ENCODE measurements around the gene CCDC92. TPM values are rescaled to one million over a fixed set of nuclear protein-coding genes. Genes with fewer than 3 reads are reported as not detected.

The CCDC92 gene
- polyA plus RNA-seq, 1 experiment, result 35.9 TPM

GRCh38 chr12:124018539-124018938 is 45.9 kb upstream of the CCDC92 start:
- POLR2A ChIA-PET, result no interaction called here
- no peak for TF ChIP-seq CTCF (IDR thresholded peaks at IDR 0.05; ENCODE audit: insufficient read depth, low read depth, low read length)
- Histone ChIP-seq H3K4me3 (ENCODE audit: low read depth, low read length) (no peak overlapping the region), H3K36me3 (ENCODE audit: control insufficient read depth, insufficient read depth, low read length) (no peaks in the 10 kb centered on the region), H3K27me3 (ENCODE audit: control insufficient read depth, insufficient read depth, low read length) (no peaks in the 10 kb centered on the region)
- CTCF ChIA-PET, result interaction anchor here (1.4 kb wide), 1 partner anchor 14 kb away, joined by 4 read pairs; no protein-coding TSS in a partner anchor
- no peak for DNase-seq (ENCODE audit: low read depth)

GRCh38 chr12:124017064-124017463 is 44.4 kb upstream of the CCDC92 start:
- H3K36me3 ChIP-seq (ENCODE audit: control insufficient read depth, insufficient read depth, low read length), result peaks cover 7% of the 10 kb centered on the region; the same call in 1 of the 2 replicates
- H3K27me3 ChIP-seq (ENCODE audit: control insufficient read depth, insufficient read depth, low read length), result no peaks in the 10 kb centered on the region
- TF ChIP-seq CTCF (IDR thresholded peaks at IDR 0.05; ENCODE audit: insufficient read depth, low read depth, low read length), result no peak
- no peak for DNase-seq (ENCODE audit: low read depth)
- ChIA-PET CTCF (interaction anchor here (0.6 to 0.9 kb wide), 2 partner anchors 22 to 33 kb away, joined by 3 read pairs; no protein-coding TSS in a partner anchor), POLR2A (no interaction called here)
- no peak overlapping the region for H3K4me3 ChIP-seq (ENCODE audit: low read depth, low read length)

- POLR2A ChIA-PET, result interaction anchor here (0.6 kb wide), 1 partner anchor 47 kb away, joined by 3 read pairs; no protein-coding TSS in a partner anchor
- TF ChIP-seq CTCF (IDR thresholded peaks at IDR 0.05; ENCODE audit: insufficient read depth, low read depth, low read length), result no peak
- H3K4me3 ChIP-seq (ENCODE audit: low read depth, low read length), result no peak overlapping the region
- no peak for DNase-seq (ENCODE audit: low read depth)
- H3K36me3 ChIP-seq (ENCODE audit: control insufficient read depth, insufficient read depth, low read length), result peaks cover 7% of the 10 kb centered on the region
- CTCF ChIA-PET, result interaction anchor here (0.6 to 1.9 kb wide), 6 partner anchors 14 to 1797 kb away, joined by 3 to 6 read pairs (median 4); no protein-coding TSS in a partner anchor
- no peaks in the 10 kb centered on the region for H3K27me3 ChIP-seq (ENCODE audit: control insufficient read depth, insufficient read depth, low read length)
Measured at GRCh38 chr12:124015494-124016461, 43.1 kb upstream of the CCDC92 start.

GRCh38 chr12:124013073-124013472 is 40.4 kb upstream of the CCDC92 start:
- no peak for DNase-seq (ENCODE audit: low read depth)

More at GRCh38 chr12:124013073-124013472, 40.4 kb upstream of the CCDC92 start:
- CTCF ChIA-PET, result interaction anchor here (0.5 kb wide), 1 partner anchor 8 kb away, joined by 3 read pairs; no protein-coding TSS in a partner anchor
- TF ChIP-seq CTCF (IDR thresholded peaks at IDR 0.05; ENCODE audit: insufficient read depth, low read depth, low read length), result no peak
- POLR2A ChIA-PET, result no interaction called here
- no peak overlapping the region for H3K4me3 ChIP-seq (ENCODE audit: low read depth, low read length)
- no peaks in the 10 kb centered on the region for H3K27me3 ChIP-seq (ENCODE audit: control insufficient read depth, insufficient read depth, low read length)
- peaks cover 9% of the 10 kb centered on the region for H3K36me3 ChIP-seq (ENCODE audit: control insufficient read depth, insufficient read depth, low read length)

All from BJ (cell line).